ENCODE results near the gene ADARB2. TPM values are rescaled to one million over a fixed set of nuclear protein-coding genes. Genes with fewer than 3 reads are reported as not detected.

ADARB2 gene
- total and polyA plus RNA-seq, 10 of the 15 experiments (the other 5 are each of a cell fraction or from before 2014, with no cell fraction given) = 0.02 to 4.1 (median 0.76) TPM

GRCh38 chr10:1358147-1358546, 379.2 kb downstream of the ADARB2 start (continued):
- no peak for TF ChIP-seq ZBTB4 (CRISPR knock-in tag; IDR thresholded peaks at IDR 0.05)

DNA sequence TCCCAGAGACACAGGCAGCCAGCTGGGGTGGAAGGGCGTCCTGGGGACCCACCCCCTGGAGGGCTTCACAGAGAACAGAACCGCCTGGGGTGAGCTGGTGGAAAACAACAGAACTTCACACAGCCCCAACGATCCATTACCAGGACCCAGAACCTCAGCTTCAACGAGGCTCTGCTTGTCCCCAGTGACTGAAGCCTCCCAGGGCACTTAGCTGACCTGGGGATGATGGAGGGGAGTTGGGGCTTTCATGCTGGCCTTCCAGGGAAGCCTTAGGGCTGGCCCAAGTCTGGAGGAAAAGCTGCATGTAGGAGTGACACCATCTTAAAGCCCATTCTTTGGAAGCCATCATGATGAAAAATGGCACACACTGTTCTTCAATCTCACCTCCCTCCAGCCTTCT, 381.0 kb downstream of the ADARB2 start:
- no peak for DNase-seq (ENCODE audit: low read depth, low spot score)
- ATAC-seq = no peak
- no peak overlapping the region for H3K27ac ChIP-seq (ENCODE audit: control insufficient read depth, insufficient read depth)
- H3K9ac ChIP-seq (ENCODE audit: control insufficient read depth, insufficient read depth, low read length) = no peak overlapping the region
- H3K79me2 ChIP-seq (ENCODE audit: control insufficient read depth, insufficient read depth, low read length) = no peaks in the 10 kb centered on the region
- H2AFZ ChIP-seq (ENCODE audit: control insufficient read depth, low read depth, low read length) = no peak overlapping the region
- no peaks in the 10 kb centered on the region for H4K20me1 ChIP-seq (ENCODE audit: control insufficient read depth, insufficient read depth)
- no peak for TF ChIP-seq ELK1 (IDR thresholded peaks at IDR 0.05; ENCODE audit: low read depth, low read length)
- TF ChIP-seq CTCF (IDR thresholded peaks at IDR 0.05 in 2 of 3, conservative IDR thresholded peaks at IDR 0.05 in 1 of 3; ENCODE audit: control insufficient read depth in 2 of 3, extremely low read depth in 1 of 3, insufficient read depth in 1 of 3, low read depth in 3 of 3, low read length in 3 of 3) = no peak
- TF ChIP-seq ZNF384 (IDR thresholded peaks at IDR 0.05; ENCODE audit: borderline replicate concordance, low read depth, low read length) = no peak
- no peak for TF ChIP-seq NR2C1 (IDR thresholded peaks at IDR 0.05)
- no peak for TF ChIP-seq MTA3 (IDR thresholded peaks at IDR 0.05; ENCODE audit: borderline replicate concordance, low read length)
- TF ChIP-seq SREBF2 (IDR thresholded peaks at IDR 0.05; ENCODE audit: low read length) = no peak
- TF ChIP-seq EED (IDR thresholded peaks at IDR 0.05; ENCODE audit: low read depth) = no peak
- H3K4me3 ChIP-seq = no peak overlapping the region
- no peaks in the 10 kb centered on the region; a peak in 1 of 4 replicates for H3K27me3 ChIP-seq (replicated peaks in 1 of 2; ENCODE audit: control insufficient read depth in 2 of 2, insufficient read depth in 2 of 2, low read length in 1 of 2)
- RAD21 ChIA-PET (ENCODE audit: unreplicated experiment) = no interaction called here
- intact Hi-C loops (cut with micrococcal nuclease; ENCODE audit: unreplicated experiment) (no loop called here), in situ Hi-C loops (cut with MboI) (no loop called here)
- 2% methylated on average over 4 of the region's 4 CpGs for WGBS (ENCODE audit: insufficient coverage, insufficient replicate concordance, low lambda C conversion rate, missing lambda C conversion rate)
- no peaks in the 10 kb centered on the region; the same call in 1 of the 2 replicates for H3K4me1 ChIP-seq (ENCODE audit: control insufficient read depth, insufficient read depth, low read length)
- no TSS peak for BruUV-seq (replicated peaks)
- SMC1A ChIA-PET (ENCODE audit: uncharacterized antibody, unreplicated experiment) = no interaction called here
- H3K9me3 ChIP-seq (replicated peaks; ENCODE audit: control insufficient read depth, insufficient read depth, low read length) = no peaks in the 10 kb centered on the region
- CTCF ChIA-PET = interaction anchor here (0.6 to 2.5 kb wide), 2 partner anchors 12 to 701 kb away, joined by 4 to 11 read pairs; no protein-coding TSS in a partner anchor
- POLR2A ChIA-PET = no interaction called here
- H3K36me3 ChIP-seq (ENCODE audit: control insufficient read depth in 2 of 2, insufficient read depth in 2 of 2, low read length in 1 of 2) = no peaks in the 10 kb centered on the region
- H3K4me2 ChIP-seq (ENCODE audit: control insufficient read depth, insufficient read depth) = no peak overlapping the region
- FAIRE-seq = no peak

Measured in GM12878 (cell line).